ENCODE results near the gene DISC1.

Gene DISC1

GRCh38 chr1:231842441-231842840 is 215.9 kb downstream of the DISC1 start:
- FAIRE-seq (no peak), DNase-seq (ENCODE audit: insufficient read length, low spot score) (no peak)
- TF ChIP-seq PAX5 (IDR thresholded peaks at IDR 0.05; ENCODE audit: insufficient read depth, low read length, severe bottlenecking) = no peak
- TF ChIP-seq POU2F2 (IDR thresholded peaks at IDR 0.05; ENCODE audit: low read depth, low read length) = no peak

GRCh38 chr1:231844986-231845502 is 218.5 kb downstream of the DISC1 start:
- TF ChIP-seq SPI1 (IDR thresholded peaks at IDR 0.05; ENCODE audit: low read depth, low read length) (no peak), POLR2A (IDR thresholded peaks at IDR 0.05; ENCODE audit: low read depth, low read length) (no peak), PAX5 (IDR thresholded peaks at IDR 0.05; ENCODE audit: insufficient read depth, low read length, severe bottlenecking) (no peak), POLR2AphosphoS5 (IDR thresholded peaks at IDR 0.05; ENCODE audit: low read depth, low read length) (no peak), TAF1 (IDR thresholded peaks at IDR 0.05; ENCODE audit: low read depth, low read length) (no peak), POU2F2 (IDR thresholded peaks at IDR 0.05; ENCODE audit: low read depth, low read length) (no peak)
- no peak for FAIRE-seq
- no peak for DNase-seq (ENCODE audit: insufficient read length, low spot score)

GRCh38 chr1:231847612-231848397 is 221.2 kb downstream of the DISC1 start:
- FAIRE-seq = no peak
- no peak for DNase-seq (ENCODE audit: insufficient read length, low spot score)
- TF ChIP-seq POLR2A (IDR thresholded peaks at IDR 0.05; ENCODE audit: low read depth, low read length) (no peak), SPI1 (IDR thresholded peaks at IDR 0.05; ENCODE audit: low read depth, low read length) (no peak), POU2F2 (IDR thresholded peaks at IDR 0.05; ENCODE audit: low read depth, low read length) (no peak), TAF1 (IDR thresholded peaks at IDR 0.05; ENCODE audit: low read depth, low read length) (no peak), POLR2AphosphoS5 (IDR thresholded peaks at IDR 0.05; ENCODE audit: low read depth, low read length) (no peak), PAX5 (IDR thresholded peaks at IDR 0.05; ENCODE audit: insufficient read depth, low read length, severe bottlenecking) (no peak)

GRCh38 chr1:231849981-231850380 is 223.4 kb downstream of the DISC1 start:
- TF ChIP-seq POU2F2 (IDR thresholded peaks at IDR 0.05; ENCODE audit: low read depth, low read length) (no peak), TAF1 (IDR thresholded peaks at IDR 0.05; ENCODE audit: low read depth, low read length) (no peak), SPI1 (IDR thresholded peaks at IDR 0.05; ENCODE audit: low read depth, low read length) (no peak), POLR2AphosphoS5 (IDR thresholded peaks at IDR 0.05; ENCODE audit: low read depth, low read length) (no peak), POLR2A (IDR thresholded peaks at IDR 0.05; ENCODE audit: low read depth, low read length) (no peak)
- DNase-seq (ENCODE audit: insufficient read length, low spot score) = no peak
- no peak for FAIRE-seq

GRCh38 chr1:231850786-231851185 is 224.2 kb downstream of the DISC1 start:
- no peak for DNase-seq (ENCODE audit: insufficient read length, low spot score)
- no peak for FAIRE-seq
- TF ChIP-seq SPI1 (IDR thresholded peaks at IDR 0.05; ENCODE audit: low read depth, low read length) (no peak), POLR2AphosphoS5 (IDR thresholded peaks at IDR 0.05; ENCODE audit: low read depth, low read length) (no peak), PAX5 (IDR thresholded peaks at IDR 0.05; ENCODE audit: insufficient read depth, low read length, severe bottlenecking) (no peak), POU2F2 (IDR thresholded peaks at IDR 0.05; ENCODE audit: low read depth, low read length) (no peak), POLR2A (IDR thresholded peaks at IDR 0.05; ENCODE audit: low read depth, low read length) (no peak), TAF1 (IDR thresholded peaks at IDR 0.05; ENCODE audit: low read depth, low read length) (no peak)

GRCh38 chr1:231853588-231854207 is 227.1 kb downstream of the DISC1 start:
- DNase-seq (ENCODE audit: insufficient read length, low spot score) (no peak), FAIRE-seq (no peak)
- TF ChIP-seq TAF1 (IDR thresholded peaks at IDR 0.05; ENCODE audit: low read depth, low read length) = no peak

GRCh38 chr1:231855361-231855760 is 228.8 kb downstream of the DISC1 start:
- FAIRE-seq = no peak
- TF ChIP-seq POLR2AphosphoS5 (IDR thresholded peaks at IDR 0.05; ENCODE audit: low read depth, low read length) = no peak
- TF ChIP-seq POU2F2 (IDR thresholded peaks at IDR 0.05; ENCODE audit: low read depth, low read length) = no peak
- TF ChIP-seq POLR2A (IDR thresholded peaks at IDR 0.05; ENCODE audit: low read depth, low read length) = no peak
- no peak for TF ChIP-seq SPI1 (IDR thresholded peaks at IDR 0.05; ENCODE audit: low read depth, low read length)
- TF ChIP-seq PAX5 (IDR thresholded peaks at IDR 0.05; ENCODE audit: insufficient read depth, low read length, severe bottlenecking) = no peak
- no peak for TF ChIP-seq TAF1 (IDR thresholded peaks at IDR 0.05; ENCODE audit: low read depth, low read length)
- no peak for DNase-seq (ENCODE audit: insufficient read length, low spot score)

GRCh38 chr1:231855926-231856325 is 229.3 kb downstream of the DISC1 start:
- TF ChIP-seq POLR2A (IDR thresholded peaks at IDR 0.05; ENCODE audit: low read depth, low read length) (no peak), POU2F2 (IDR thresholded peaks at IDR 0.05; ENCODE audit: low read depth, low read length) (no peak), SPI1 (IDR thresholded peaks at IDR 0.05; ENCODE audit: low read depth, low read length) (no peak), POLR2AphosphoS5 (IDR thresholded peaks at IDR 0.05; ENCODE audit: low read depth, low read length) (no peak), PAX5 (IDR thresholded peaks at IDR 0.05; ENCODE audit: insufficient read depth, low read length, severe bottlenecking) (no peak), TAF1 (IDR thresholded peaks at IDR 0.05; ENCODE audit: low read depth, low read length) (no peak)
- no peak for DNase-seq (ENCODE audit: insufficient read length, low spot score)
- no peak for FAIRE-seq

GRCh38 chr1:231856426-231856825 is 229.8 kb downstream of the DISC1 start:
- DNase-seq (ENCODE audit: insufficient read length, low spot score) = no peak
- no peak for FAIRE-seq
- TF ChIP-seq TAF1 (IDR thresholded peaks at IDR 0.05; ENCODE audit: low read depth, low read length) (no peak), POLR2A (IDR thresholded peaks at IDR 0.05; ENCODE audit: low read depth, low read length) (no peak), PAX5 (IDR thresholded peaks at IDR 0.05; ENCODE audit: insufficient read depth, low read length, severe bottlenecking) (no peak), POLR2AphosphoS5 (IDR thresholded peaks at IDR 0.05; ENCODE audit: low read depth, low read length) (no peak), SPI1 (IDR thresholded peaks at IDR 0.05; ENCODE audit: low read depth, low read length) (no peak), POU2F2 (IDR thresholded peaks at IDR 0.05; ENCODE audit: low read depth, low read length) (no peak)

- FAIRE-seq (no peak), DNase-seq (ENCODE audit: insufficient read length, low spot score) (no peak)
- no peak for TF ChIP-seq PAX5 (IDR thresholded peaks at IDR 0.05; ENCODE audit: insufficient read depth, low read length, severe bottlenecking)
- no peak for TF ChIP-seq POU2F2 (IDR thresholded peaks at IDR 0.05; ENCODE audit: low read depth, low read length)
- no peak for TF ChIP-seq POLR2AphosphoS5 (IDR thresholded peaks at IDR 0.05; ENCODE audit: low read depth, low read length)
- no peak for TF ChIP-seq TAF1 (IDR thresholded peaks at IDR 0.05; ENCODE audit: low read depth, low read length)
- TF ChIP-seq SPI1 (IDR thresholded peaks at IDR 0.05; ENCODE audit: low read depth, low read length) = no peak
- TF ChIP-seq POLR2A (IDR thresholded peaks at IDR 0.05; ENCODE audit: low read depth, low read length) = no peak
These were observed 230.3 kb downstream of the DISC1 start for GRCh38 chr1:231856894-231857293.

All from GM12891 (cell line).